VCaP (cell line): ENCODE data around the gene NTN5.

Experiments used
- H3K27ac ChIP-seq: fragments of 450-650 bp; 2 replicates; pipeline ENCODE4 v1.5.1; 2017
- TF ChIP-seq, protein P1 (sequence below): fragments of 450-650 bp; conservative IDR thresholded peaks from 2 replicates; pipeline ENCODE4 v1.5.1; 2017; ENCODE audit warnings: mild to moderate bottlenecking, moderate library complexity

NTN5 gene

DNA sequence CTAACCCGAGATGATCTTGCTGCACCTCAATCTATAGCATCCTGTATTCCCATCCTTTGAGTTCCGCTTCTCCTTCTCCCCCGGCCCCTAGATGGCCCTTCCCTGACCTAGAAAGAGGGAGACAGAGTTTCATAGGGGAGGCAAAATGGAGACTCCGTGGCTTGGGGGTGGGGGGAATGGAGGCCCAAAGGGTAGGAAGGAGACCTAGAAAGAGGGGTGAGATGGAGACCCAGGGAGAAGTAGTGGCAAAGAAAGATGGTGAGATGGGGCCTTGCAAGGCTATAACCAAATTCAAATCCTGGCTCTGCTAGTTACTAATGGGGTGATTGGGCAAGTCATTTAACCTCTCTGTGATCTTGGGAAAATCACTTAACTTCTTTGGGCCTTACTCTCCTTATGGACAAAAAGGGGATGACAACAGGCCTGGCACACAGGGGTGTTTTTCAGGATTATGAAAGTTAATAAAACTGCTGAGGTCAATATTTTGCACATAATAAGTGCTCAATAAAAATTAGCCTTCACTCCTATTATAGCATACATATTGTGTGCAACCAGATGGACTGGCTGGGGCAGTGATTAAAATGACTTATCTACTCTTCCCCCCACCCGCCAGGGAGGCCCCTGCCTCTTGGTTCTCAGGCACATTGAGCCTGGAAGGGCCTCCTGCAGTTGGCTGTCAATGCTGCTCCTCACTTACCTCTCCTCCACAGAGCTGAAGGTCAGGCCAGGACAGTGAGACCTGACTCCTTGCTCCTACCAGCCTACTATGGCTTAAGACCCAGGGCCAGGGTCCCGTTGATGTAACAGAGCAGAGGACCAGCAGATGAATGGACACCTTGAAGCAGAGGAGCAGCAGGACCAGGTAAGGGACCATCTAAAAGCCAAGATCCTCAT is 52.9 kb downstream of the NTN5 start:
- TF ChIP-seq, protein P1, sequence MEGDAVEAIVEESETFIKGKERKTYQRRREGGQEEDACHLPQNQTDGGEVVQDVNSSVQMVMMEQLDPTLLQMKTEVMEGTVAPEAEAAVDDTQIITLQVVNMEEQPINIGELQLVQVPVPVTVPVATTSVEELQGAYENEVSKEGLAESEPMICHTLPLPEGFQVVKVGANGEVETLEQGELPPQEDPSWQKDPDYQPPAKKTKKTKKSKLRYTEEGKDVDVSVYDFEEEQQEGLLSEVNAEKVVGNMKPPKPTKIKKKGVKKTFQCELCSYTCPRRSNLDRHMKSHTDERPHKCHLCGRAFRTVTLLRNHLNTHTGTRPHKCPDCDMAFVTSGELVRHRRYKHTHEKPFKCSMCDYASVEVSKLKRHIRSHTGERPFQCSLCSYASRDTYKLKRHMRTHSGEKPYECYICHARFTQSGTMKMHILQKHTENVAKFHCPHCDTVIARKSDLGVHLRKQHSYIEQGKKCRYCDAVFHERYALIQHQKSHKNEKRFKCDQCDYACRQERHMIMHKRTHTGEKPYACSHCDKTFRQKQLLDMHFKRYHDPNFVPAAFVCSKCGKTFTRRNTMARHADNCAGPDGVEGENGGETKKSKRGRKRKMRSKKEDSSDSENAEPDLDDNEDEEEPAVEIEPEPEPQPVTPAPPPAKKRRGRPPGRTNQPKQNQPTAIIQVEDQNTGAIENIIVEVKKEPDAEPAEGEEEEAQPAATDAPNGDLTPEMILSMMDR: no peak
- peak overlapping the region; percentile 90 for H3K27ac ChIP-seq

DNA sequence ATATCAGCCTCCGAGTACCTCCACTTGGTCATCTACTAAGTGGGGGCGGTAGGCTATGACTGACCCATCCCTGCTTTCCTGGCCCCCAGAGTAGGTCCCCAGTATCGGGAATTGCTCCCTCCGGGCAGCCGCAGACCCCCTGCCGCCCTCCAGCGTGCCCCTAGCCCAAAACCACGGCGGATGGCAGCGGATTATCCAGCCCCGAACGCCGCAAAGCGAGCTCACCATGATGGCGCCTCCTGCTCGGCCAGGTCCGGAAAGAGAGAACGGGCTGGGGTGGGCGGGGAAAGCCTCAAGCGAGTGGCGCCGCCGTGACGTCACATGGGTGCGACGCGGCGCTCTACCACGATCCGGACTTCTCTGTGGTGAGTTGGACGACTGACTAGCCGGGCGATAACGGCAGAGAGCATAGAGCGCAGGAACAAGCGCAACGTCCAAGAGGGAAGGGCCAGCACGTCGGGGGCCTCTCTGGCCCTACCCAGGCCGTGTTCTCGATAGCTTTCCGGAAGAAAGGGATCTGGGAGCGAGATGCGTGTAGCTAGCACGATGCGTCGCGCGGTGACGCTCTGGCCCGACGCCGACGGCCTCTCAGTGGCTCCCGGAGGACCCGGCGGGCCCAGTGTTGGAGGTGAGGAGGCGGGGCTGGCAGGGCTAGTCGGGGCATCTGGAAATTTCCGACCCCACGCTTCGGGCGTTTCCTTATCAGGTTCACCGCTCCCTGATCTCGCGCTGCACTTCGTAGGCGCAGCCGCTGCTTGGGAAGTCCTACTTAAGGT is 53.7 kb downstream of the NTN5 start, which contains the start of the genes RPL18 and SPHK2:
TSS of gene RPL18 (minus strand) at position 263 of the 776 bp plus-strand sequence. CDS start at position 228, 35 bp downstream.
TSS of gene SPHK2 (plus strand) at position 591 of the 776 bp plus-strand sequence. CDS start 1,009 bp downstream, outside the sequence.
- H3K27ac ChIP-seq: peak within 1 kb of the TSS; percentile 90
- TF ChIP-seq, protein P1: no peak

DNA sequence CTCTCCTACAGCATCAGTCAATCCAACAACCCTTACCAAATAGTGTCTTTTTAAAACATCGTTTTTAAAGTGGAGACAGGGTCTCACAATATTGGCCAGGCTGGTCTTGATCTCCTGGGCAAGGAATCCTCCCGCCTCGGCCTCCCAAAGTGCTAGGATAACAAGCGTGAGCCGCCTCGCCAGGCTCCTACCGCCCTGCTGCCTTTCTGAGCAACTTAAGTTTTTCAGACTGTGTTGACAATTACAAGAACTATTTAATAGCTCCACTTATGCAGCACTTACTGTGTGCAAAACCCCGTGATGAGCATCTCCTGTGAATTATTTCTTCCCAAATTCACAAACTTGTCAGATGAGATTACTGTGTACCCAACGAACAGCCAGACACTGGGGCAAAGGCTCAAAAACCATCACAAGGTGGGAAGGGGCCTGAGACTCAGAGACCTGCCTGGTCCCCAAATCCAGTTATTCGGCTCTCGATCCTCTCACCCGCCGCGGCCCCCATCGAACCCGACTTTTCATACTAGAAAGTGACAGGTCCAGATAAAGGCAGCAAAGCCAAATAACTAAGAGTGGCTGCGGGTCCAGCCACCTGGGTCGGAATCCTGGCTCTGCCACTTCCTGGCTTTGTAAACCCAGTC is 54.4 kb downstream of the NTN5 start:
- TF ChIP-seq, protein P1: no peak
- H3K27ac ChIP-seq: peak overlapping the region; percentile 90

DNA sequence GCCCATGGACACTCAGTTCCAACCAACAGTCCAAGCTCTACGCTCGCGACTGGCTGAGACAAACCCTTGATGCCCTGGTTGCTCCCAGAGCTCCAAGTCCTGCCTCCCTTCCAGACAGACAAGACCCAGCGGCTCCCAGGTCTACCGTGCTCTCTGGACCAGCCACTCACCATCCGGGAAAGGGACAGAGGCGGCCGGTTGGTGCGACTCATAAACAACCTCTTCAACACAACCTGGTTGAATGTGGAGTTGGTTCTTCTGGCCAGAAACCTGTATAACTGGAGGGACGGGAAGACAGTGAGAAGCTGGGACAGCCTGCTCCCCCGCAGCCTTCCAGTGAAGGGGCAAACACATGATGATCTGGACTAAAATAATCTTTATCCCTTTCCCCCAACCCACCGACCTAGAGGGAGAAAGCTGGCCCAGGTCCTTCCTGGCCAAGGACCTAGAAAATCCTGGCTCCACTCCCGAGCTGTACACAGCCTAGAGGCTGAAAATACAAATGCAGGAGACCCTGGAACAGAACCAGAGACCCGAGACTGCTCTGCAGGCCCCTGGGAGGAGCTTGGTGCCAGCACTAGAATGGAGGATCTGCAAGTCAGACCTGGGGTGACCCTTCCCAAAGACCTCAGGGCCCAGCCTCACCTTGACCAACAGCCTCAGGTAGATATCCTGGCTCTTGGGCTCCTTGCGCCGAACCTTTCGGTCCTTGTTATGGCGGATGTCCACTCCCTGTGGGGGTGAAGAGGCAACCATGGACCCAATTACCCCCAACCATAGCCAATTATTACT is 55.5 kb downstream of the NTN5 start:
- TF ChIP-seq, protein P1: peak; percentile 17
- peak overlapping the region; percentile 90 for H3K27ac ChIP-seq

DNA sequence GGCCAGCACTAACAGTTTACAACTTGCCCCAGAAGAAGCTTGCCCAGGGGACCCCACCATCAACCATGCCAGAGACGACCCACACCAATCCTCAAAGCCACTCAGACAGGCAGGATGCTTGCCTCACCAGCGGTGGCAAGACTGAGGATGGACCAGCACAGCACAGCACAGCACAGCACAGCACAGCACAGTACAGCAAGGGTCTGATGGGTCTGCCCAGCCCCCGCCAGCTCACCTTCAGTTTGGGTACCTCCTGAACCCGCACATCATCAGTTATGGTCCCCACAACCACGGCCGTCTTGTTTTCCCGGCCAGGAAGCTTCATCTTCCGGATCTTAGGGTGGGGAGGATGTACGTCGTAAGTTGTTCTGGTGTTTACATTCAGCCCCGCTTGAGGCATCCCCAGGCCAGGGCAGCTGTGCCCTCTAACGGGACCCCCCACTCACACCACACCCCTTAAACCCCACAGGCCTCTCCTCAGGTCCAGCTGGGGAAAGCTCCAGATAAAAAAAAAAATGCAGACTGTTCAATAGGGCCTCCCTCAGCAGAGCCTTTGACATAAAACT is 56.2 kb downstream of the NTN5 start:
- TF ChIP-seq, protein P1: no peak
- H3K27ac ChIP-seq: peak overlapping the region; percentile 90

DNA sequence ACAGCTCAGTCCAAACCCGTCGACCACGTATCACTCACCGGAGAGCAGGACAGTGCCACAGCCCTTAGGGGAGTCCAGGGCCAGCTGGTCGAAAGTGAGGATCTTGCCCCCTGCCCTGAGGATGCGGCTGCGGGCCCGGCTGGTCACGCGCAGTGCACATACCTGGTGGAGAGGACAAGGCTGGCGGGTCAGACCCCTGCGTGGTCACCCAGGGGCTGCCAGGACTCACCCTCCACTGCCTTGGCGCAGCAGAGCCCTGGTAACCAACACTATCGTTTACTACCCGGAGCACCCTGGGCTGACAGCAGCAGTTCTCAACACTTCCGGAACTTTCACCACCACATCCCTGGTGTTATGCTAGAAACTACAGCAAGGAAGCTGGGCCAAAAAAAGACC is 56.8 kb downstream of the NTN5 start:
- H3K27ac ChIP-seq: peak overlapping the region; percentile 90
- TF ChIP-seq, protein P1: no peak
